NCI-H510A treated with DMSO at 0.1 percent for 48 hours (cell line): ENCODE results near the gene PRR11.
"Not testable (repeated sequence)": the region's sequence is repeated elsewhere in the genome, so short reads cannot be mapped to it uniquely, and the experiment has no call there.

Source experiments
- DNase-seq: peaks from one replicate; lab custom pipeline; 2025; lab: John Stamatoyannopoulos, UW

The PRR11 gene

DNA sequence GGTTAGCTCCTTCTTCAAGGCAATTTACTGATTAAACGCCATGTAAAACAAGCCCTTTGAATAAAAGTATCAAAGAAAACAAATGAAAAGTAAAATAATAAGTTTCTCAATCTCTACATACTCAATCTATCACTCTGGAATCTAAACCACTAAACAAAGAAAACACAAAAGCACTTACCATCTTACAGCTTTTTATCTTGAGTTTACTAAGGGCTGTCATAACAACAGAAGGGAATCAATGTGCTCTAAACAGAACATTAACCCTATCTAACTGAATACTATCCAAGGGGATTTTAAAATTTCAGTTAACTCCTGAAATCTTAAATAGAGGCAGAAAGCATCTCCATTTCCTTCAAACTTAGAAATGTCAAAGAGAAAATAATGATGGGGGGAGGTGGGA is 4.0 kb upstream of the PRR11 start:
- no peak for DNase-seq

DNA sequence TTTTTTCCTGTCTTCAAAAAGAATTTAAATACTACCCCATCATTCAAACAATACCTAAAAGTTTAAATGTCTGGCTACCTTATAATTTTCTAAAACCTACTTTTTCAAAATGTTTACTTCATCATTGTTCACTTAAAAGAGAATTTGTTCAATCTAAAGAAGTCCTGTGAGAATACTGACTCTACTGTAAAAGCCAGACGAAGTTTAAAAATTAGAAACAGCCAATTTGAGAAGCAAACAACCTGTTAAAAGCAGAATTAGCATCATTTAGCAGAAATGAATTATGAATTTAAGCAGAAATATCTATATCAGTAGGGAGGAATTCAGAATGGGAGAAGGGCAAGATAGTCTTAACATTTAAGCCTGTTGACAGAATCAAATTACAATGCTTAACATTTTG is 2.6 kb upstream of the PRR11 start:
- no peak for DNase-seq

DNA sequence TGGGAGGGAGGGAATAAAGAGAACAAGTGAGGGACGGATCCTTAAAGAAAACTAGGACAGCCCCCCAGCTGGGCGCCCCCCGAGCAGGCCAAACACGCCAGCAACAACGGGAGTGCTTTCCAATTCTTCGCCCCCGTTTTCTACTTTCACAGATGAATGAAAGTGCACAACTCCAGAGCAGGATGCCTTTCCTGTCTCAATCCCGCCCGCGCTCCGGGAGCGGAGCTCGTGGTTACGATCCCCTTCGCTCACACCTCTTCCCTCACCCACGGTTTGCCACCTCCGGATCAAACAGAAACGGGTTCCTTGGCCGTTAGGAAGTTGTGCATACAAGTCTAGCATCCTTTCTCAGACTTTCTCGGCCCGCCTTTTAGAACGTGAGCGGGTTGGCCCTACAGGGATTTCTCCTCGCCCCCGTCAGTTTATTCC is 1.2 kb upstream of the PRR11 start:
- peak; percentile 87 for DNase-seq

DNA sequence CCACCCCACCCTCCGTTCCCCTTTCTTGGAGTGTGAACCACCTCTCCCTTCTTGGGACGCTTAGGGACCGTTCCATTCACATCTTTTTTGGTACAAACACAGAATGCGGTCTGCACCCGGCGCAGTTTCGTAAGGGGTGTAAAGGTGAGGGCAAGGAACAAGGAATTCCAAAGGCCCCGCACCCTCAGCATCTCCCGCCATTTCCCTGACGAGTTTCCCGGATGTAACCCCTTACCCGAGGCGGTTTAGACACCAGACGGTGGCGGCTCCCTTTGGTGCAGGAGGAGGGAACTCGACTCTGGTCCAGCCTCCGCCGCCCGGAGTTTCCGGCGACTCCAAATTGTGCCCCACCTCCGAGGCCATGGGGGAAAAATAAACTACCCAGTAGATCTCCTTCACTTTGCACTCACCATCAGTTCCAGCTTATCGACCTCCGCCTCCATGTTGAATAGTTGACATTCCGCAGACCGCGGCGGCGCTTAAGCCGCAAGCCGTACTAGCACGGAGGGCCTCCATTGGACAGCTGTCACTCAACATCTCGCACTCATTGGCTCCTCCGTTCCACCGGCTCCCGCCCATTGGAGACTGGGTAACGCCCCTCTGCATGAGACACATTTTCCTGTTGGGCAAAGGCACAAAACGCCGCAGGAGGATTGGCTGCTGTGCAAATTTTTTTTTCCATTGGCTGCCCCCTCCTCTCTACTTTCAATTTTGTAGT is 666 bp upstream of the PRR11 start, which contains the start of gene SKA2:
Gene SKA2, minus strand, starts transcription at position 466 of the 718 bp plus-strand sequence. Its CDS starts 23 bp downstream, at position 443.
- DNase-seq, result peak; percentile 100

DNA sequence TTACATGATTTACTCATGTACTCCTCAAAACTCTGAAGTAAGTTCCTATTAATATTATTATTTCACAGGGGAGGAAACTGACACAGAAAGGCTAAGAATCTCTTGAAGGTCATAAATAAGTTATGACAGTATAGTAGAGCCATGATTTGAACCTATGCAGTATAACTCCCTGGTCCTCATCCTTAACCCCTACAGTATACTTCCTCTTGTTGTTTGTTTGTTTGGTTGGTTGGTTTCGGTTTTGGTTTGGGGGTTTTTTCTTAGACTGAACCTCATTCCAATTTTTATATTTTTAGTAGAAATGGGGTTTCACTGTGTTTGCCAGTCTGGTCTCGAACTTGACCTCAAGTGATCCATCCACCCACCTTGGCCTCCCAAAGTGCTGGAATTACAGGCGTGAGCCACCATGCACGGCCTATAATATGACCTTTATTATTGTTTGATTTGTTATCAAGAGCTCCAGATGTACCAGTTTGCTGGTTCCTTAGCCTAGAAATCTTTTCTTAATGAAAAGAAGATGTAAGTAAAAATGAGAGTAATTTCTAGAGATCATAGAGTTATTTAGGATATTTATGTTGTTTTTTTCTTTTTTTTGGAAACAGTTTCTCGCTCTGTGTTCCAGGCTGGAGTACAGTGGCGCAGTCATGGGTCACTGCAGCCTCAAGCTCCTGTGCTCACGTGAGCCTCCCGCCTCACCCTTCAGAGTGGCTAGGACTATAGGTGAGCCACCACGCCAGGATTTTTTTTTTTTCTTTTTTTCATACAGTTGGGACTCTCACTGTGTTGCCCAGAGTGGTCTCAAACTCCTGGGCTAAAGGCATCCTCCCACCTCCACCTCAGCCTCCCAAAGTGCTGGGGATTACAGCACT is 4.8 kb downstream of the PRR11 start:
- DNase-seq, result no peak

DNA sequence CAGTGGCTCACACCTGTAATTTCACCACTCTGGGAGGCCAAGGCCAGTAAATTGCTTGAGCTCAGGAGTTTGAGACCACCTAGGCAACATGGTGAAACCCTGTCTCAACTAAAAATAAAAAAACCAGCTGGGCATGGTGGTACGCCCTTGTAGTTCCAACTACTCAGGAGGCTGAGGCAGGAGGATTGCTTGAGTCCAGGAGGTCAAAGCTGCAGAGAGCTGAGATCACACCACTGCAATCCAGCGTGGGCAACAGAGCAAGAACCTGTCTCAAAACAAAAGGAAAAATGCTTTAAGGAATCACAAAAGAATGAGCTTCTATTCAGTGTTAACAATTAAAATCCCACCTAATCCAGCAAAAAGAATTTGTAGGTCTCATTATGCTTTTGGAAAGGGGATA is 5.9 kb downstream of the PRR11 start:
- DNase-seq, result no peak

DNA sequence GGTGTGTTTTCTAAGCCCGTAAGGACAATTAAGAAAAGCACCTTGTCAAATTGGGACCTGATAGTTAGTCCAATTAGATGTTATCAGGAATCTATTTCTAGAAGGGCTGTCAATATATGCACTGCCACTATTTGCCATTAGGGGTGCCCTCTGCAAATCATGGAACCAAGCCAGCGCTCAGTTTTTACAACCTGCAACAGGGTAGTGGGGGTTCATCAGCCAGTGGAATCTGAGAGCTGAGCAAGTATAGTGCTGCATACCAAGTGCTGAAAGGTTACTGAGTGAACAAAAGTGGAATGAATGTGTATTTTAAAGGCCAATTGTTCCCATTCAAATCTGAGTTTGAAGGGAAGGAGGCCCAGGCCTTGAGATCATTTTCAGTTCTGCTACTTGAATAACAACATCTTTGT is 10.4 kb downstream of the PRR11 start:
- DNase-seq, result peak; percentile 74

DNA sequence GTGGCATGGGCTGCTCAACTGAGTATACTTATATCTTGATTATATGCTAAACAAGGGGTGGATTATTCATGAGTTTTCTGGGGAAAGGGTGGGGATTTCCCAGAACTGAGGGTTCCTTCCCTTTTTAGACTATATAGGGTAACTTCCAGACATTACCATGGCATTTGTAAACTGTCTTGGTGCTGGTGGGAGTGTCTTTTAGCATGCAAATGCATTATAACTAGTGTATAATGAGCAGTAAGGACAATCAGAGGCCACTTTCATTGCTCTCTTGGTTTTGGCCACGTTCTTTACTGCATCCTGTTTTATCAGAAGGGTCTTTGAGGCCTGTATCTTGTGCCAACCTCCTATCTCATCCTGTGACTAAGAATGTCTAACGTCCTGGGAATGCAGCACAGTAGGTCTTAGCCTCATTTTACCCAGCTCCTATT is 12.0 kb downstream of the PRR11 start:
- no peak for DNase-seq

DNA sequence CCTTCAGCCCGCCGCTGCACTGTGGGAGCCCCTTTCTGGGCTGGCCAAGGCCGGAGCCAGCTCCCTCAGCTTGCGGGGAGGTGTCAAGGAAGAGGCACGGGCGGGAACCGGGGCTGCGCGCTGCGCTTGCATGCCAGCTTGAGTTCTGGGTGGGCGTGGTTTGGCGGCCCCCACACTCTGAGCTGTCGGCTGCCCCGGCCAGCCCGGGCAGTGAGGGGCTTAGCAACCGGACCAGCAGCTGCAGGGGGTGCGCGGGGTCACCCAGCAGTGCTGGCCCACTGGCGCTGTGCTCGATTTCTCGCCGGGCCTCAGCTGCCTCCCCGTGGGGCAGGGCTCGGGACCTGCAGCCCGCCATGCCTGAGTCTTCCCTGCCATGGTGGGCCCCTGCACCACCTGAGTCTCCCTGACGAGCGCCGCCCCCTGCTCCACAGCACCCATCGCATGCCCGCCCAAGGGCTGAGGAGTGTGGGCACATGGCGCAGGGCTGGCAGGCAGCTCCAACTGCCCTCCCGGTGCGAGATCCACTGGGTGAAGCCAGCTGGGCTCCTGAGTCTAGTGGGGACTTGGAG is 17.0 kb downstream of the PRR11 start:
- no peak for DNase-seq

DNA sequence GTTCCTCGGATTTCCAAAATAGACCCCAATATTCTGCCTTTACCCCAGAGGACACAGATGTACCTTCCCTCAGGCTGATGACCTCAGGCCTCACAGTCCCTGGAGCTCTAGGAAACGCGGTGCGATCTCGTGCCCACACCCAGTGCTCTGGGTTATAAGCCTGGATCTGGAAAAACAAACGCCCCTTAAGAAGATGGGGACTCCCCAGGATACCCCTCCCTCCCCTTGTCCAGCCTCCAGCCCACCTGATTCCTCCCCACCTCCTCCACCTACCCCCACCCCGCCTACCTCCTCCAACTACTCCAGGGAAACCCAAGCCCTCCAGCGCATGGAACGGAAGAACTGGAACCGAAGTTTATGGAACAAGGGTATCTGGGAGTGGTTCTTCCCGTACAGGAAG is 19.1 kb downstream of the PRR11 start:
- DNase-seq, result no peak

DNA sequence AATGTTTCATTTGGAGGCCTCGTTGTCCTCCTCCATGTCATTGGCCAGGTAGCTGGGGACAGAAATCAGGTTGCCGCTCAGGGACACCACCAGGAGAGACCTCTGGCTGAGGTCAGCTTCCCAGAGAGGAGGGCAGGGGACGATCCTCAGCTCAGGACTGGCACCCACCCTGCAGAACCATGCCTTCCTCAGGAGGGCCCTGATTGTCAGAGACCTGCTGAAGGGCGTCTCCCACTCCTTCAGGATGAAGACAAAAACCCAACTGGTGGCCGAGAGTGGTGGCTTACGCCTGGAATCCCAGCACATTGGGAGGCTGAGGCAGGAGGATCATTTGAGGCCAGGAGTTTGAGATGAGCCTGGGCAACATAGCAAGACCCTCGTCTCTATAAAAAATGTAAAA is 19.5 kb downstream of the PRR11 start:
- DNase-seq, result no peak

DNA sequence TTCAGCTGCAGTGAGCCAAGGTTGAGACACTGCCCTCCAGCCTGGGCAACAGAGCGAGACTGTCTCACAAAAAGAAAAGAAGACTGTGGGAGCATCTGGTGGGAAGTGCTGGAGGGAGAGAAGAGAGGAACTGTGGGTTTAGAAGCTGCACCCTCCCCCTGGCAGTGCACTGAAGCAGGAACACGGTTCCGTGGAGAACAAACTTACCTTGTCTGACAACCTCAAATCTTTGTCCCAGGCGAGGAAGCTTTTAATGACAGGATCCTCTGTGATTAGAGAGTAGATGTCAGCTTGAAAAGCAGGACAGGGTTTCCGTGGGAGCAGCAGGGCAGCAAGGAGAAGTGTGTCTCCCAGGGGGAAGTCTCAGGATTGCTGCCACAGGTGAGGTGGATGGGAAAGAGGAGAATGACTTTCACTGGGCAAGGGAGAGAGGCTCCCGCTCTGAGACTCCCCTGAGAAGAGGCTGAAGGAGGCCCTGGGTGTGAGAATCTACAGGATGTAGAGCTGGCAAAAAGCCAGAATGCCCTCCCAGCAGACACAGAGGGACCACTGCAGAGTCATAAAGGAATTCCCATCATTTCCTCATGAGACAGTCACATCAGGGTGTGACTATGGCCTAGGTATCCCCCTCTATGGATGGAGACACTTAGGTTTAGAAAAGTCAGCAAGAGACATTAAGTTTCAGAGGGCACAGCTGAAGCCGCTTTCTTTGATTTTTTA is 22.9 kb downstream of the PRR11 start:
- no peak for DNase-seq

DNA sequence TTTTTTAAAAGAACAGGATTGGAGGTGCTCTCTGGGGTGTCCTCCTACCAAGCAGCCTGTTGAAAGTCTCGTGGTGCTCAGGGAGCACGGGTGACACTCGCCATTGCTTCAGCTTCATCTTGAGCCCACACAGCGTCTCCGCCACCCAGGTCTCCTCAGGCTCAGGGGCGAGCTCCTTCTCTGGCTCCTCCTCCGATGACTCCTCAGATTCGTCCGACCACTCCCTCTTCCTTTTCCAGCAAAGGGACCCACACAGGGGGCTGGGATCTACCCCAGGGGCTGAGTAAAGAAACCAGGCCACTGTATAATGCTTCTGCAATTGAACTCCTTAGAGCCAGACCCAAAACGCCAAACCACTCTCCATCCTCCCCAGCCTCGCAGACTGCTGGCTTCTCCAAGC is 24.1 kb downstream of the PRR11 start:
- DNase-seq, result not testable (repeated sequence)

DNA sequence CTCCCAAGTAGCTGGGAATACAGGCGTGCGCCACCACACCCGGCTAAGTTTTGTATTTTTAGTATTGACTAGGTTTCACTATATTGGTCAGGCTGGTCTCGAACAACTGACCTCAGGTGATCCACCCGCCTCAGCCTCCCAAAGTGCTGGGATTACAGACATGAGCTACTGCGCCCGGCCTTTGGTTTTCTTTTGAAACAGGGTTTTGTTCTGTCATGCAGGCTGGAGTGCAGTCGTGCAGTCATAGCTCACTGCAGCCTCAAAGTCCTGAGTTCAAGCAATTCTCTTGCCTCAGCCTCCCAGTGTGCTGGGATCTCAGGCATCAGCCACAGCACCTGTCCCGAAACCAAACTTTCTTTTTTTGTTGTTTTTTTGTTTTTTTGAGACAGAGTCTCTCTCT is 25.1 kb downstream of the PRR11 start:
- DNase-seq, result no peak

DNA sequence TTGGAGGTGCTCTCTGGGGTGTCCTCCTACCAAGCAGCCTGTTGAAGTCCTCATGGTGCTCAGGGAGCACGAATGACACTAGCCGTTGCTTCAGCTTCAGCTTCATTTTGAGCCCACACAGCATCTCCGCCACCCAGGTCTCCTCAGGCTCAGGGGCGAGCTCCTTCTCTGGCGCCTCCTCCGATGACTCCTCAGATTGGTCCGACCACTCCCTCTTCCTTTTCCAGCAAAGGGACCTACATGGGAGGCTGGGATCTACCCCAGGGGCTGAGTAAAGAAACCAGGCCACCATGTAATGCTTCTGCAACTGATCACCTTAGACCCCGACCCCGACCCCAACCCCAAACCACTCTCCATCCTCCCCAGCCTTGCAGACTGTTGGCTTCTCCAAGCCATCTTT is 25.9 kb downstream of the PRR11 start:
- no peak for DNase-seq

DNA sequence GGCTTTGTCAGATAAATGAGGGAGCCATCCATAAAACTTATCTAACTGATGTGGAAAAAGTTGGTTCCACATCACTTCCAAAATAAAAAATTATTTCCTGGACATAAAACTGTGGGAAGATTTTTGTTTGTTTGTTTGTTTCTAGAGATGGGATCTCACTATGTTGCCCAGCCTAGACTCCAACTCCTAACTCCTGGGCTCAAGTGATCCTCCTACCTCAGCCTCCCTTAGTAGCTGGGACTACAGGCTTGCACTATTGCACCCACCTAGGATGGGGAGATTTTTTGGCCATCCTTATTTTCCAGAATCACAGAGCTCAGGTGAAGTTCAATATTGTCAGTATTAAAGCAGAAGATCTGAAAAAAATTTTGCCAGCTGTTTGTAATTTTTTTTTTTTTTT is 30.5 kb downstream of the PRR11 start:
- DNase-seq, result no peak

DNA sequence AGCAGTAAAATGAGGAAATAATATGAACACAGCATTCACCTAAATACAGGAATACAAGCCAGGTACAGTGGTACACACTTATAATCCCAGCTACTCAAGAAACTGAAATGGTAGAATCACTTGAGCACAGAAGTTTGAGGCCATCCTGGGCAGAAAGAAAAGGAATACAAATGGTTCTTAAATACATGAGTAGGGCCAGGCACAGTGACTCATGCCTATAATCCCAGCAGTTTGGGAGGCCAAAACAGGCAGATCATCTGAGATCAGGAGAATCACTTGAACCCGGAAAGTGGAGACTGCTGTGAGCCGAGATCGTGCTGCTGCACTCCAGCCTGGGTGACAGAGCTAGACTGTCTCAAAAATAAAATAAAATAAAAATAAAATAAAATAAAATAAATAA is 31.3 kb downstream of the PRR11 start:
- DNase-seq, result no peak

DNA sequence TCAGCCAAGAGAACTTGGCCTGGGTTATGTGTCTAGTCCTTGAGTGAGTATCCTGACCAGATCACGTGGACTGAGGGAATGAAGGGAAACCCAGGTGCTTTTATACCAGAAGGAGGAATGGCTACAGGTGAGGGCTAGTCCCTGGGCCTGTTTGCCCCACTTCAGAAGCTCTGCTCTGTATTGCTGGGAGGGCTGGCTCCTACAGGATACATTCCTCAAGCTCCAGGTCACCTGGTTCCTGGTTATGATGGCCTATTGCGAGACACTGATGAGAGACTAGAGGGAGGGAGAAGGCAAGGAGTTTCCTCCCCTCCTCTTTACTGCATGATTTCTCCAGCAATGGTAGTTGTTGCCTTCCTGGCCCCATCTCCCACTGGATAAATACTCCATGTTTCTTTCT is 35.3 kb downstream of the PRR11 start:
- no peak for DNase-seq

DNA sequence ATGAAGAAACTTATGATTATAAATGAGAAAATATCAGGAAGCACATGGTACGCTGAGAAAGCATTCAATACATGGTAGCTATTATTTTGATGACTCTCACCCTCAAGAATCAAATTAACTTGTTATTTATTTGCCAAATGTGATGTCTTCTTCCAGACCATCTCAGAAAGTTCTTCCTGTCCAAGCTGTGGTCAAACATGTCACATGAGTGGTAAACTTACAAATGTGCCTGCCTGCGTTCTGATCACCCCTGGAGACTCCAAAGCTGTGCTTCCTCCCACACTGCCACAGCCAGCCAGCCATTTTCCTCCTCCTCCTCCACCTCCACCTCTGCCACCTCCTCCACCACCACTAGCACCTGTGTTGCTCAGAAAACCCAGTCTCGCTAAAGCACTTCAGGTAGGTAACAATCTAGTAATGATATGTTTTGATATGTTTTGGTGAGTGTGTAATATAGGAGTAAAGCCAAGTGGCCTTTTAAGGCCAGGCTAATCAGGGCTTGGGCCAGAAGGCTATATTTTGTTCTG is 37.9 kb downstream of the PRR11 start:
- DNase-seq, result no peak

DNA sequence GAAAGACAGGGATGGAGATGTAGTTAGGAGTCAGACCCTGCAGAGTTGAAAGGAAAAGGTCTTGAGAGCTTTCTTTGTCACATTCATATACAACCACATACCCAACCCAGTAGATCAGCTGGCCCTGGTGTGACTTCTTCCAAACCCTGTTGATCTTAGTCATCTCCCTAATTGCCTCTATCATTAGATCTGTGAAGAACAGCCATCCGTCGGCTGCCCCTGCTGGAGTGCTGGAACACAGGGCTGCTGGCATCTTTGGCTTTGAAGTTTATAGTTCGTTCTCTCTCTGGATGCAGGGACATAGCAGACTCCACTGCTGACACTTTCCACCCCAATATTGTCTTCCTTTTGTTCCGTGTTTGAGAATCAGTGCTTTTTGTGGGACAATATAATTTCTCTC is 43.9 kb downstream of the PRR11 start:
- no peak for DNase-seq

DNA sequence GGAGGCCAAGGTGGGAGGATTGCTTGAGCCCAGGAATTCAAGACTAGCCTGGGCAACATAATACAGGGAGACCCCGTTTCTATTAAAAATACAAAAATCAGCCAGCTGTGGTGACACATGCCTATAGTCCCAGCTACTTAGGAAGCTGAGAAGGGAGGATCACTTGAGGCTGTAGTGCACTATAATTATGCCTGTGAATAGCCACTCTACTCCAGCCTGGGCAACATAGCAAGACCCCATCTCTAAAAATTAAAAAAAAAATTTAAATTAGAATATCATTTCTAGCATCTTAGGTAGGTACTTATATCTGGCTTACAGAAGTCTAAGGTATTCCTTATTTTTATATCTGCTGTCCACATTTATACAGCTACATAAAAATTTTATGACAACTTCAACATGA is 46.8 kb downstream of the PRR11 start:
- no peak for DNase-seq

DNA sequence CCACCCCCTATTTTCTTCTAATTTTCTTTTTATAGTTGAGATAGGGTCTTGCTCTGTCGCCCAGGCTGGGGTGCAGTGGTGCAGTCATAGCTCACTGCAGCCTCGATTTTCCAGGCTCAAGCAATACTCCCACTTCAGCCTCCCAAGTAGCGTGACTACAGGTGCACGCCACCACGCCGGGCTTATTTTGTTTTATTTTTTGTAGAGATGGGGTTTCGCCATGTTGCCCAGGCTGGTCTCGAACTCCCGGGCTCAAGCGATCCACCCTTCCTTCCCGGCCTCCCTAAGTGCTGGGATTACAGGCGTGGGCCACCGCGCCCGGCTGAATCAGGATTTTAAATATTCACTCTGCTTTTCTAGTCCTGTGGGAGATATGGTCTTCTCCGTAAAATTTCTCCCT is 63.8 kb downstream of the PRR11 start:
- DNase-seq, result no peak
